ENCODE results near the gene MTHFD2L. TPM values are rescaled to one million over a fixed set of nuclear protein-coding genes. Genes with fewer than 3 reads are reported as not detected.
"Not testable (repeated sequence)": the region's sequence is repeated elsewhere in the genome, so short reads cannot be mapped to it uniquely, and the experiment has no call there.

Gene MTHFD2L
- total RNA-seq, 2 experiments from 2014 or later = 8.6 to 9.3 TPM

DNA sequence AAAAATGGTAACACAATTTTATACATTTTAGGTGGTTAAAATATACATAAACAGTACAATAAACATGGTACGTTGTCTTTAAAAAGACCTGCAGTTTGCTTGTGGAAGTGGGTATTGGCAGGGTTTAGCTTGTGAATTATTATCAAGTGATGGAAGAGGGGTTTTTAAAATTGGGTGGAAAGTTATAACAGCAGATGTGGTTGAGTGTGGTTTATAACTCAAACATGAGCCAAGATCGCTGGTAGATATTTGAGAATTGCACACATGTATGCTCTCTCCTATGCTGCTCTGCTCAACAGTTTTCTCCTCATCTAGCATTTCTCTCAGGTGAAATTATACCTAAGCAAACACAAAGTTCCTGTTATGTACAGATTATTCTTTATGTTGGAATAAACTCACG, 164.4 kb downstream of the MTHFD2L start:
- CTCF ChIA-PET = no interaction called here

DNA sequence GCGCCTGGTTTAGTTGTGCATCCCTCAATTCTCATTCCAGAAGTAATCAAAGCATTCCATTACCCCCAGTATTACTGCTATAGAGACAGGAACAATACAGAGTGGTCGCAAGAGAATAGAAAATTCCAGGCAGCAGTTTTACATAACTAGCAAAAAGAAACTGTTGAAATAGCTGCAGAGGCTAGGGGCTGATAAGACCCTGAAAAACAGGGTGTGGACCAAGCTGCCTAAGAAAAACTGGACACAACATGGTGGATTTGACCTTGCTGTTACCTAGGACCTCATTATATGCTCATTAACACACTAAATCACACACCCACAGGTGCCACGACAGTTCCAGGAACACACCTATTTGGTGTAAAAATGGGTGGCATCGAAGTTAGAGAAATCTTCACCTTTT, 165.7 kb downstream of the MTHFD2L start:
- POLR2A ChIA-PET = no interaction called here

More for the DNA sequence above, 164.4 kb downstream of the MTHFD2L start:
- POLR2A ChIA-PET = no interaction called here

GRCh38 chr4:74324262-74324661, 166.3 kb downstream of the MTHFD2L start:
- ChIA-PET CTCF (no interaction called here), POLR2A (no interaction called here)

More for the DNA sequence above, 165.7 kb downstream of the MTHFD2L start:
- CTCF ChIA-PET = no interaction called here

GRCh38 chr4:74325886-74326285, 168.0 kb downstream of the MTHFD2L start:
- ChIA-PET POLR2A (no interaction called here), CTCF (no interaction called here)

- POLR2A ChIA-PET = no interaction called here
- CTCF ChIA-PET = no interaction called here
Measured at GRCh38 chr4:74327762-74328161, 169.8 kb downstream of the MTHFD2L start.

GRCh38 chr4:74328501-74328900, 170.6 kb downstream of the MTHFD2L start:
- ChIA-PET CTCF (no interaction called here), POLR2A (no interaction called here)

GRCh38 chr4:74329307-74329706, 171.4 kb downstream of the MTHFD2L start:
- CTCF ChIA-PET = no interaction called here

DNA sequence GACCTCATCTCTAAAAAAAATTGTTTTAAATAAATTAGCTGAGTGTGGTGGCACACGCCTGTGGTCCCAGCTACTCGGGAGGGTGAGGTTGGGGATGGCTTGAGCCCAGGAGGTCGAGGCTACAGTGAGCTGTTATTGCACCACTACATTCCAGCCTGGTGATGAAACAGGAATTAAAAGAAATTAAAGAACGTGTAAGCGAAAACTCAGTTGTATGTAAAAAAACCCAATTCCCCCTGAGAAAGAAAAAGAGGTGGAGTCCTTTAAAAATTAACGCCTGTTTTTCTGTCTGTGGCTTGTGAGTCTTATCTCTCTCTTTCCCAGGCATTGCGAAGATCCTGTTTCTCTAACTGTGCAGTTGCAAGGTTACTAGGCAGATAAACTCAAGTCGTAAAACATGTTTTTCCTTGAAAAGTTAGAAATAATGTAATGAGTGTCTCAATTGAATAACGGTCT, 172.4 kb downstream of the MTHFD2L start:
- ChIA-PET CTCF (no interaction called here), POLR2A (no interaction called here)

More at GRCh38 chr4:74329307-74329706, 171.4 kb downstream of the MTHFD2L start:
- POLR2A ChIA-PET = no interaction called here

GRCh38 chr4:74331252-74331651, 173.3 kb downstream of the MTHFD2L start:
- POLR2A ChIA-PET = no interaction called here
- CTCF ChIA-PET = no interaction called here

- CTCF ChIA-PET = no interaction called here
- POLR2A ChIA-PET = no interaction called here
Measured at GRCh38 chr4:74331944-74332343, 174.0 kb downstream of the MTHFD2L start.

GRCh38 chr4:74334636-74335035, 176.7 kb downstream of the MTHFD2L start:
- CTCF ChIA-PET = no interaction called here
- POLR2A ChIA-PET = no interaction called here

GRCh38 chr4:74335341-74336021, 177.6 kb downstream of the MTHFD2L start:
- ChIA-PET CTCF (no interaction called here), POLR2A (no interaction called here)

DNA sequence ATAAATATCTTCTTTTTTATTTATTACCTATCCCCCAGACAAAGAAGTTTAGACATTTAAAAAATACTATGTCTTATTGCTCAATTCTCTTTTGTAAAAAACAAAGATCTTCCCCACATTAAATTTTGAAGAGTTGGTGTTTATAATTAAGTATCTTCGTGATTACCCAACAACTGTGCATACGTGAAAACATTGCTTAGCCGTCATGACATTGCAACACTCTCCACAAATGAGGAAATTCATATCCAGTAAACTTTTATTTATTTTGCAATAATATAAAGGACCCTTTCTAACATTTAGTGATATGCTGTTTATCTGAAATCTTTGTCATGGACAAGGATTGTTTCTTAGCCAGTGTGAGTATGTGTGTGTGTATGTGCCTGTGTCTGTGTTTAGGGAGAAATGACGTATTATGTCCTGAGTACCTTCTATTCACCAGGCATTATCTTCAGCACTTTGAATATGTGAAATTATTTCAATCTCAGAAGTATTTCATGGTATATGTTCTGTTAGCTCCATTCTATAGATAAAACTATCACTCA, 180.9 kb downstream of the MTHFD2L start:
- POLR2A ChIA-PET = no interaction called here
- CTCF ChIA-PET = no interaction called here

GRCh38 chr4:74339501-74339900, 181.6 kb downstream of the MTHFD2L start:
- CTCF ChIA-PET = no interaction called here
- POLR2A ChIA-PET = no interaction called here

GRCh38 chr4:74340421-74340820, 182.5 kb downstream of the MTHFD2L start:
- POLR2A ChIA-PET, CTCF ChIA-PET: not testable (repeated sequence)

DNA sequence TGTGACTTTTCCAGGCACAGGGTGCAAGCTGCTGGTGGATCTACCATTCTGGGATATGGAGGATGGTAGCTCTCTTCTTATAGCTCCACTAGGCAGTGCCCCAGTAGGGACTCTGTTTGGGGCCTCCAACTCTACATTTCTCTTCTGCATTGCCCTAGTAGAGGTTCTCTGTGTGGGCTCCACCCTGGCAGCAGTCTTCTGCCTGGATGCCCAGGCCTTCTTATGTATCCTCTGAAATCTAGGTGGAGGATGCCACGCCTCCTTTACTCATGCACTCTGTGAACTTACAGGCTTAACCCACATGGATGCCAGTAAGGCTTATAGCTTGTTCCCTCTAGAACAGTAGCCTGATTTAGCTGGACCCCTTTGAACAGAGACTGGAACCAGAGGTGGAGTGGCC, 186.1 kb downstream of the MTHFD2L start:
- POLR2A ChIA-PET = no interaction called here
- CTCF ChIA-PET = no interaction called here

Other genes with a start within 250 kb of the MTHFD2L start
- gene PF4, start 176.1 kb upstream of the MTHFD2L start, total RNA-seq = not detected
- not detected for gene PPBP, start 169.9 kb upstream of the MTHFD2L start, total RNA-seq
- not detected for gene CXCL5, start 159.4 kb upstream of the MTHFD2L start, total RNA-seq
- not detected for gene CXCL3, start 119.4 kb upstream of the MTHFD2L start, total RNA-seq
- not detected for gene CXCL2, start 58.9 kb upstream of the MTHFD2L start, total RNA-seq
- not detected for gene EPGN, start 150.4 kb downstream of the MTHFD2L start, total RNA-seq
- not detected for gene EREG, start 207.0 kb downstream of the MTHFD2L start, total RNA-seq